Caki2 (cell line): ENCODE measurements around the gene ZNF74. TPM values are rescaled to one million over a fixed set of nuclear protein-coding genes. Genes with fewer than 3 reads are reported as not detected.
"Not testable (repeated sequence)": the region's sequence is repeated elsewhere in the genome, so short reads cannot be mapped to it uniquely, and the experiment has no call there.

Experiments used
- DNase-seq: peaks from one replicate; pipeline ENCODE4 v3.0.0-alpha.2; 2015; ENCODE audit warnings: low read depth
- in situ Hi-C: cut with HindIII; loops from 2 replicates; pipeline ENCODE4 v1.10.0; 2016; ENCODE audit warnings: low sequenced_read_pairs, low pct_unique_long_range_greater_than_20kb, mixed read lengths
- total RNA-seq: library from RNA; depleted of rRNA; stranded (reverse); fragments of >200 nt; shearing (Covaris generic); gene quantifications from 2 replicates; pipeline ENCODE4 v1.2.3, GENCODE V29; 2014; ENCODE audit warnings: low replicate concordance

The ZNF74 gene
- total RNA-seq, 1 experiment from 2014 or later, result 16.8 TPM

- in situ Hi-C loops, DNase-seq: not testable (repeated sequence)
Observed at GRCh38 chr22:20372406-20372854, 21.5 kb upstream of the ZNF74 start.

GRCh38 chr22:20373195-20373706 is 20.7 kb upstream of the ZNF74 start:
- DNase-seq, in situ Hi-C loops: not testable (repeated sequence)

- in situ Hi-C loops, DNase-seq: not testable (repeated sequence)
Observed at GRCh38 chr22:20374130-20374529, 19.8 kb upstream of the ZNF74 start.

GRCh38 chr22:20376281-20376680 is 17.7 kb upstream of the ZNF74 start:
- DNase-seq, in situ Hi-C loops: not testable (repeated sequence)

- DNase-seq, in situ Hi-C loops: not testable (repeated sequence)
Observed at GRCh38 chr22:20376983-20377382, 17.0 kb upstream of the ZNF74 start.

- in situ Hi-C loops, result no loop called here
- no peak for DNase-seq
Observed at GRCh38 chr22:20378110-20378509, 15.8 kb upstream of the ZNF74 start.

- in situ Hi-C loops, DNase-seq: not testable (repeated sequence)
Observed at GRCh38 chr22:20378684-20379083, 15.3 kb upstream of the ZNF74 start.

GRCh38 chr22:20380486-20380885 is 13.5 kb upstream of the ZNF74 start:
- no peak for DNase-seq
- in situ Hi-C loops, result no loop called here

- no peak for DNase-seq
- in situ Hi-C loops, result no loop called here
Observed at GRCh38 chr22:20383538-20383937, 10.4 kb upstream of the ZNF74 start.

- no peak for DNase-seq
- in situ Hi-C loops, result no loop called here
Observed at GRCh38 chr22:20384171-20384570, 9.8 kb upstream of the ZNF74 start.

- DNase-seq, result no peak
- in situ Hi-C loops, result no loop called here
Observed at GRCh38 chr22:20384865-20385264, 9.1 kb upstream of the ZNF74 start.

- in situ Hi-C loops, result no loop called here
- no peak for DNase-seq
Observed at GRCh38 chr22:20386336-20386735, 7.6 kb upstream of the ZNF74 start.

GRCh38 chr22:20386972-20387371 is 7.0 kb upstream of the ZNF74 start:
- in situ Hi-C loops, result no loop called here
- DNase-seq, result no peak

GRCh38 chr22:20388200-20388599 is 5.8 kb upstream of the ZNF74 start:
- in situ Hi-C loops, result no loop called here
- DNase-seq, result no peak

- no peak for DNase-seq
- in situ Hi-C loops, result no loop called here
Observed at GRCh38 chr22:20389288-20389687, 4.7 kb upstream of the ZNF74 start.

GRCh38 chr22:20390394-20390907 is 3.5 kb upstream of the ZNF74 start:
- in situ Hi-C loops, result no loop called here
- no peak for DNase-seq

GRCh38 chr22:20391222-20391621 is 2.7 kb upstream of the ZNF74 start:
- in situ Hi-C loops, result no loop called here
- DNase-seq, result no peak

GRCh38 chr22:20392365-20392881 is 1.5 kb upstream of the ZNF74 start:
- in situ Hi-C loops, DNase-seq: not testable (repeated sequence)

GRCh38 chr22:20392983-20393704 is 807 bp upstream of the ZNF74 start:
- DNase-seq, result no peak
- in situ Hi-C loops, result no loop called here
